Measurements from ENCODE around the gene SLC17A1. TPM values are rescaled to one million over a fixed set of nuclear protein-coding genes. Genes with fewer than 3 reads are reported as not detected.

SLC17A1 gene
- total and polyA plus RNA-seq, 2 of the 13 experiments (the other 11 are each of a cell fraction or from before 2014, with no cell fraction given): 0.09 to 2.1 TPM

DNA sequence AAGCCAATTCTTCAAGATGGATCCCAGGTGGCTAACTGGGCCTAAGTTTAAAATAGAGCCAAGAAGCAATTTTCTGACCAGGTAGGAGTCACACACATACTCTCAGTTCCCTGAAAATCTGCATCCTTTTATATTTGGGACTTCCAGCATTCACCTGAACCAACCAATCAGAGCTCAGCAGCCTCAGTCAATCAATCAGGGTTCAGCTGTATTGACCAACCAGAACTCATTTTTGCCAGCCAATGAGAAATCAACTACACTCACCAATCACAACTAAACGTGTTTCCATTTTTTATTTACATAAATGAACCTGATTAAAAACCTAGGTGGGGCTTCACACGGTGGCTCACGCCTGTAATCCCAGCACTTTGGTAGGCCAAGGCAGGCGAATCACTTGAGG is 39.8 kb downstream of the SLC17A1 start (continued):
- TF ChIP-seq, protein P1, sequence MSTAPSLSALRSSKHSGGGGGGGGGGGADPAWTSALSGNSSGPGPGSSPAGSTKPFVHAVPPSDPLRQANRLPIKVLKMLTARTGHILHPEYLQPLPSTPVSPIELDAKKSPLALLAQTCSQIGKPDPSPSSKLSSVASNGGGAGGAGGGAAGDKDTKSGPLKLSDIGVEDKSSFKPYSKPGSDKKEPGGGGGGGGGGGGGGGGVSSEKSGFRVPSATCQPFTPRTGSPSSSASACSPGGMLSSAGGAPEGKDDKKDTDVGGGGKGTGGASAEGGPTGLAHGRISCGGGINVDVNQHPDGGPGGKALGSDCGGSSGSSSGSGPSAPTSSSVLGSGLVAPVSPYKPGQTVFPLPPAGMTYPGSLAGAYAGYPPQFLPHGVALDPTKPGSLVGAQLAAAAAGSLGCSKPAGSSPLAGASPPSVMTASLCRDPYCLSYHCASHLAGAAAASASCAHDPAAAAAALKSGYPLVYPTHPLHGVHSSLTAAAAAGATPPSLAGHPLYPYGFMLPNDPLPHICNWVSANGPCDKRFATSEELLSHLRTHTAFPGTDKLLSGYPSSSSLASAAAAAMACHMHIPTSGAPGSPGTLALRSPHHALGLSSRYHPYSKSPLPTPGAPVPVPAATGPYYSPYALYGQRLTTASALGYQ (CRISPR knock-in tag; IDR thresholded peaks at IDR 0.05): no peak

- no peak overlapping the region for H2AFZ ChIP-seq (ENCODE audit: low read length)
- no peak overlapping the region for H3K27ac ChIP-seq (ENCODE audit: extremely low read length, insufficient read depth, low read length)
- intact Hi-C loops (cut with micrococcal nuclease; ENCODE audit: unreplicated experiment) (no loop called here), in situ Hi-C loops (cut with HindIII; ENCODE audit: extremely low pct_ligation_motif_present, low pct_unique_long_range_greater_than_20kb) (no loop called here)
- H3K27me3 ChIP-seq (ENCODE audit: control insufficient read depth in 1 of 2, insufficient read depth in 2 of 2, low read length in 2 of 2): no peaks in the 10 kb centered on the region
- ChIA-PET POLR2A (no interaction called here), CTCF (ENCODE audit: low intra/inter-chr PET ratio, low total read pairs) (interaction anchor here (1.0 to 2.6 kb wide), 6 partner anchors 99 to 214 kb away, joined by 3 to 59 read pairs (median 5); no protein-coding TSS in a partner anchor)
- FAIRE-seq (no peak), DNase-seq (ENCODE audit: low spot score) (no peak), ATAC-seq (no peak)
- H3K36me3 ChIP-seq (replicated peaks in 1 of 2; ENCODE audit: control insufficient read depth in 1 of 2, insufficient read depth in 2 of 2, low read length in 2 of 2): no peaks in the 10 kb centered on the region
- no peaks in the 10 kb centered on the region for H3K79me2 ChIP-seq (ENCODE audit: insufficient read depth, low read length)
- no peak overlapping the region for H3K4me3 ChIP-seq (replicated peaks in 1 of 3; ENCODE audit: insufficient read depth in 1 of 3, low read depth in 2 of 3, low read length in 3 of 3)
- H3K4me2 ChIP-seq (ENCODE audit: low read depth, low read length): no peak overlapping the region
- H3K9me3 ChIP-seq (ENCODE audit: low read length): no peaks in the 10 kb centered on the region
- BruUV-seq (replicated peaks): no TSS peak
- 64% methylated on average over 2 of the region's 2 CpGs for WGBS (ENCODE audit: low lambda C conversion rate)
- H3K4me1 ChIP-seq (ENCODE audit: insufficient read depth, low read length): no peaks in the 10 kb centered on the region; the same call in 1 of the 2 replicates
- H3K9ac ChIP-seq (ENCODE audit: insufficient read depth, low read depth, low read length): no peak overlapping the region
- TF ChIP-seq DMTF1 (CRISPR knock-in tag; IDR thresholded peaks at IDR 0.05) (no peak), ZNF784 (CRISPR knock-in tag; IDR thresholded peaks at IDR 0.05; ENCODE audit: borderline replicate concordance) (no peak), MBNL3 (CRISPR knock-in tag; conservative IDR thresholded peaks at IDR 0.05) (no peak), TGIF2 (CRISPR knock-in tag; IDR thresholded peaks at IDR 0.05) (no peak), JUND (CRISPR knock-in tag; IDR thresholded peaks at IDR 0.05) (no peak), ZNF552 (CRISPR knock-in tag; IDR thresholded peaks at IDR 0.05; ENCODE audit: borderline replicate concordance) (no peak), EZH2 (conservative IDR thresholded peaks at IDR 0.05; ENCODE audit: low read depth, low read length) (no peak), PHF5A (CRISPR knock-in tag; IDR thresholded peaks at IDR 0.05; ENCODE audit: low read depth, unreplicated experiment) (no peak), PHB2 (IDR thresholded peaks at IDR 0.05; ENCODE audit: partially characterized antibody) (no peak), SATB2 (CRISPR knock-in tag; IDR thresholded peaks at IDR 0.05) (no peak), SYNCRIP (IDR thresholded peaks at IDR 0.05; ENCODE audit: insufficient read depth, low read depth, low read length) (no peak), ZMYM3 (CRISPR knock-in tag; IDR thresholded peaks at IDR 0.05) (no peak), DNMT1 (CRISPR knock-in tag; IDR thresholded peaks at IDR 0.05) (no peak)
- TF ChIP-seq, protein P2, sequence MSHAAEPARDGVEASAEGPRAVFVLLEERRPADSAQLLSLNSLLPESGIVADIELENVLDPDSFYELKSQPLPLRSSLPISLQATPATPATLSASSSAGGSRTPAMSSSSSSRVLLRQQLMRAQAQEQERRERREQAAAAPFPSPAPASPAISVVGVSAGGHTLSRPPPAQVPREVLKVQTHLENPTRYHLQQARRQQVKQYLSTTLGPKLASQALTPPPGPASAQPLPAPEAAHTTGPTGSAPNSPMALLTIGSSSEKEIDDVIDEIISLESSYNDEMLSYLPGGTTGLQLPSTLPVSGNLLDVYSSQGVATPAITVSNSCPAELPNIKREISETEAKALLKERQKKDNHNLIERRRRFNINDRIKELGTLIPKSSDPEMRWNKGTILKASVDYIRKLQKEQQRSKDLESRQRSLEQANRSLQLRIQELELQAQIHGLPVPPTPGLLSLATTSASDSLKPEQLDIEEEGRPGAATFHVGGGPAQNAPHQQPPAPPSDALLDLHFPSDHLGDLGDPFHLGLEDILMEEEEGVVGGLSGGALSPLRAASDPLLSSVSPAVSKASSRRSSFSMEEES (CRISPR knock-in tag; IDR thresholded peaks at IDR 0.05): no peak
- H4K20me1 ChIP-seq (ENCODE audit: insufficient read depth, low read length): no peaks in the 10 kb centered on the region
Observed at GRCh38 chr6:25789475-25789874, 42.4 kb downstream of the SLC17A1 start.

All from HepG2 (cell line).